Activated T-cell treated with anti-CD3 and anti-CD28 coated beads for 4 hours (primary cell): Measurements from ENCODE around the gene RBM19.
"Not testable (repeated sequence)": the region's sequence is repeated elsewhere in the genome, so short reads cannot be mapped to it uniquely, and the experiment has no call there.

Experiments used
- DNase-seq: peaks from one replicate; pipeline ENCODE4 v3.0.0-alpha.2; 2020

Gene RBM19

DNA sequence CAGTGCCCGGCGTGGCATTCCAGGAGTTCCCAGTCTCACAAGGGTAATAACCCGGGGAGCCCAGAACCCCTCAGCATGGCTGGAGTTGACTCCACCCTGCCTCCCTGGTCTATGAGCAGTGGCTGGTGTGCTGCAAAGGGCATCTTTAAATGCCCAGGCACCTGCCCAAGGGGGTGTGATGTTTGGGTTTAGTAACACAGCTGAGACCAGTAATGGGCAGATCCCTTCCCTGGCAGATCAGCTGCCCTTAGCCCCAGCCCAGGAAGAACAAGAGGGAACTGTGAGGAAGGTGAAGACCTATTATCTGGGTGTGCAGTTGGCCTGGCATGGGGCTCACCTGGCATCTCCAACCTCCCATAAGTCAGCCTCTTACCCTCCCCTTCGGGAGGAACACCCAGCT is 35.9 kb downstream of the RBM19 start:
- no peak for DNase-seq

- DNase-seq: no peak
Measured at GRCh38 chr12:113929312-113929989, 36.7 kb downstream of the RBM19 start.

GRCh38 chr12:113926788-113927187 is 39.3 kb downstream of the RBM19 start:
- no peak for DNase-seq

DNA sequence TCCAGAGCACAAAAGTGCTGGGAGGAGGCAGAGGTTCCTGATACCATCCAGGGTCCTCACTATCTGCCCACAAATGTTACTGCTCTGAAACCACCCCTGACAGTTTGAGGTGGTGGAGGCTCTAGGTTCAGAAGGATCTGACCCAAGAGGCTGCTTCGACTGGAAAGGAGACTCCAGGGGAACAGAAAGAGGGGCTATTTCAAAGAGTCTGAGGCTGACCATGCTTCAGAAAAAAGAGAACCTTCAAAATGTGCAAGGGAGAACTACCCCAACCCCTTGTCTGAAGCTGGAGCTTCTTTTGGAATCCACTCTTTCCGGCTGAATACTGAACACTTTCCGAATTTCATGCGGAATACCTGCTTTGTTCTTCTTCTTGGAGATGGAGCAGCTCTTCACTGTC is 41.8 kb downstream of the RBM19 start:
- no peak for DNase-seq

- no peak for DNase-seq
Measured at GRCh38 chr12:113923251-113923650, 42.9 kb downstream of the RBM19 start.

DNA sequence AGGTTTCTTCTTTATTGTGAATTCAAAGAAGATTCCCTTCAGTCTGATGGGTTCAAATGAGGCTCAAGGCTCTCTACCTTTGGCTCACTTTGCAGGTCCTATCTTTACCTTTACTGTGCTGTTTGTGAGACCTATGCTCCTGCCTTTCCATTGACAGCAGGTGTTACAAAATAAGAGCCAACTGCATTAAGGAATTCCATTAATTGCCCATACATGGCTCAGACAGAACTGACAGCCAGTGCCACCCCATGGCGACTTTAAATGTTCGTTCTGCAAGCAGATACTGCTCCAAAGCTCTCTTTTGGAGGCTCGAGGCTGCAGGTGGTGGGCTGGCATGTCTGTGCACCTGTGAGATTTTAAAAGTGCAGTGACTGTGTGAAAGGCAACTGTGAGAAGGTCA is 44.7 kb downstream of the RBM19 start:
- DNase-seq: no peak

GRCh38 chr12:113919791-113920190 is 46.3 kb downstream of the RBM19 start:
- DNase-seq: no peak

GRCh38 chr12:113918306-113918705 is 47.8 kb downstream of the RBM19 start:
- no peak for DNase-seq

DNA sequence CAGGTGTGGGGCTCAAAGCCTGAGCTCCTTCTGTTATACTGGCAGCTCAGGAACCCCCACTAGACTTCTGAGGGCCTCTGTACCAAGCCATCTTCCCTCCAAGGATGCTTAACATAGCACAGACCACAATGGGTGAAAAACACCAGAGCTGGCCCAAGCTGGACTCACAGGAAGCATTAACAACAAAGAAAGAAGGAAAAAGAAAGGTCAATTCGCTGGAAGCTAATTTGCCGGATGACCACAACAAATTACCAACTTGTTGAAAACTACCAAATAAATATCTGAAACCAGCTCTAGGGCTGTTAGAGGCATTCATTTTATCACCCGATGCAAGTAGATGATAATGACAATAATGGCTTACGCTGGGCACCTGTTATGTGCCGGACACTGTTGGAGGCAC is 48.7 kb downstream of the RBM19 start:
- no peak for DNase-seq

GRCh38 chr12:113914806-113915205 is 51.3 kb downstream of the RBM19 start:
- no peak for DNase-seq

DNA sequence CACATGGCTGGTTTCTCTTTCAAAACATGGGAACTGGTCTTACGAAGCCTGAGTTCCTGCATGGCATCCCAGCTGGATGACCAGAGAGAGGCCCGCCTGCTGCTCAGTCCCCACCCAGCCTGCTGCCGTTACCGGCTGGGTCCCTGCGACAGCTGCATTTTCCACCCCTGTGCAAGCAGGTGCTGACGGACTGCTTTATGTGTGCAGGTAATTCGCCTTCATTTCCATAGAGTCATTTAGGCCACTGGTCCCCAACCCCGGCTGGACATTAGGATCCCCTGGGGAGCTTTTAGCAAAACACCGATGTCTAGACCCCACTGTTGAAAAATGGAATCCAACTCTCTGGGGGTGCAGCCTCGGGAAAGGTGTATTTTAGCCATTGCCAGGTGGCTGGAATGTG is 51.9 kb downstream of the RBM19 start:
- DNase-seq: no peak

DNA sequence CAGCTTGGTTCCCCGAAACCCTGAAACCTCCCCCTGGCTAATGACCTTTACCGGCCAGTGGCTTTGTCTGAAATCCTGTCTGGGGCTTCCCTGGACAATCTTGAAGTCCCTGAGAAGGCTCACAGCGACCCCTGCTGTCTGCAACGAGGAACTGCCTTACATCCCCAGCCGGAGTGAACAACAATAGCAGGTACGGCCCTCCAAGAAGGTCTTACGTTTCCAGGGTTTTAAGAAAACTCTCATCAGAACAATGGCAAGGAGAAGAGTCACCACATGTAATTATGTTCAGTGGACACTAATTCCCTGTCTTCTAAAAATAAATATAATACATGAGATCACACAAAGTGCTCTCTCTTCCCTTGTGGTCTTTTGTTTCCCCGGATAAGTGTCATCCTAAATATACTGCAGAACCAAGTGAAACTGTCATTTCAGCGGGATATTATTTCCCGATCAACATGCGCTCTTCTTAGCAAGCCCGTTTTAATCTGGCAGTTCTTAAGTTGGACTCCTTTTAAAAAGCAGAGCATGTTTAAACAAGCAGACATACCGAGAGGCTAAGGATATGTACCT is 53.3 kb downstream of the RBM19 start:
- DNase-seq: peak; percentile 28

GRCh38 chr12:113911971-113912759 is 54.0 kb downstream of the RBM19 start:
- DNase-seq: no peak

DNA sequence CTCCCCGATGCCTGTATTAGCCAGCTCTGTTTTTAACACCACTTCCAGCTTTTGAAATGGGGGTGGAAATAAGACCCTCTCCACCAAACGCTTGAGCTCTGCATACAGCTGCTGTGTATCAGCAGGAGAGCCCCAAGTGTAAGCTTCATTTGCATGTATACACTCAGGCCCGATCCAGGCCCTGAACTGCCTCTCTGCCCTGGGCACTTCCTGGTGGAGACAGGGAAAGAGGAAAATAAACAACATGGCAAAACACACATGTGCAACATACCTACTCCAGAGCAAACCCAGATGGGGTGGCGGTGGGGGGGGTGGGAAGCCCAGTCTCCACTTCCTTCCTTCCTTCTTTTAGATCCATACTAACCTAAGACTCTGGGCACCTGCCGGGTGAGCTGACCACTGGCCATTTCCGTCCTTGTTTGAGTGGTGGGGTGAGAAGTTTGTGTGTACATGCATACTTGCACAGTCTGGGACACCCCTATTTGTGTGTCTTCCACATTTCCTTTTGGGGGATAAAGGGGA is 55.3 kb downstream of the RBM19 start:
- no peak for DNase-seq

GRCh38 chr12:113909776-113910420 is 56.2 kb downstream of the RBM19 start:
- DNase-seq: no peak

DNA sequence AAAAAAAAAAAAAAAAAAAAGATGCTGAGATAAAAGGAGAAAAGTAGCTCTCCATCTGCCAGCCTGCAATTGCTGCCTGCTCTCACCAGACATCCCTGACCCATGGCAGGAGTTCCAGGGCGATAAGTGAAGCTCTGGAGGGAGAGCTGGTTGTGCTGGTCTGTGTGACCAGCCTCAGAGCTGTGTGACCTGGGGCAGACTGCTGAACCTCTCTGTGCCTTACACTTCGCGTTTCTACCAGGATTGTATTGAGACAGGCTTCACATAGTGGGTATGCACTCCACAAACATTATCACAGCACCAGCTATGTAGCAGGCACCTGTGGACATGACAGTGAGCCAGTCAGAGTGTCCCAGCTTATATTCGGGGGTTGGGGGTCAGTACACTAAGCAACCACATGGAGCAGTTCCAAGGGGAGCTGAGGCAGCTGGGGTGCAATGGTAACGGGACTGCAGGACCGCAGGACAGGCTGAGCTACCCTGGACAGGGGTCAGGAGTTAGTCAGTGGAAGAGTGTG is 57.5 kb downstream of the RBM19 start:
- DNase-seq: no peak

DNA sequence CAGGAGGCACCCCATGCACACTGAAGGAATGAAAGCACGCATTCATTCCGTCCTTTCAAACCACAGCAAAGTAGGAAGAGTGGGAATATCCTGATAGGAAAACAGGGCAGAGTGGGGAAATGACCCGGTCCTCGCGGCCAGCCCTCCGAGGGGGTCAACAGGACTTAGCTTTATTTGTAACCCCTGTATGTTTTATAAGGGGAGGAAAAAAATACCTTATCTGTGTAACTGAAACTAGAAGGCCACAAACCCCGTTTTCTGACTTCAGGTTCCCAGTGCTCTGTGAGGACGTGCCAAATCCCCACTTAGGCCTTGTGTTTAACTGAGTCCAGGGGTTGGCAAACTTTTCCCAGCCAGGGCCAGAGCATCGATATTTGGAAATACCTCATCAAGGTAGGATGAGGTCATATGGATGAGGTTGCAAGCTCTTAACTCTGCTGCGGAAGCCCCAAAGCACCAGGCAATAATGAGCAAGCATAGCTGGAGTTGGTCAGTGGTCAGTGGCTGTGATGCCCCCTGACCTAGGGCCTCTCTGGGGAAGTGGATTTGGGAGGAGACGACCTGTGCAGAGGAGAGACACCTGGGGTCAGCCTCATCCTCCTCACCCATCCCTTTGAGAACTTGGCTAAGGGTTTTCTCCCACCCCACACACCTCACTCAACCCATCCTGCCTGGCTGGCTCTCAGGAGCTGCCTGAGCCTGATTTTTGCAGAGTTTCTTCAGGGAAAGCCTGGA is 58.5 kb downstream of the RBM19 start:
- no peak for DNase-seq

DNA sequence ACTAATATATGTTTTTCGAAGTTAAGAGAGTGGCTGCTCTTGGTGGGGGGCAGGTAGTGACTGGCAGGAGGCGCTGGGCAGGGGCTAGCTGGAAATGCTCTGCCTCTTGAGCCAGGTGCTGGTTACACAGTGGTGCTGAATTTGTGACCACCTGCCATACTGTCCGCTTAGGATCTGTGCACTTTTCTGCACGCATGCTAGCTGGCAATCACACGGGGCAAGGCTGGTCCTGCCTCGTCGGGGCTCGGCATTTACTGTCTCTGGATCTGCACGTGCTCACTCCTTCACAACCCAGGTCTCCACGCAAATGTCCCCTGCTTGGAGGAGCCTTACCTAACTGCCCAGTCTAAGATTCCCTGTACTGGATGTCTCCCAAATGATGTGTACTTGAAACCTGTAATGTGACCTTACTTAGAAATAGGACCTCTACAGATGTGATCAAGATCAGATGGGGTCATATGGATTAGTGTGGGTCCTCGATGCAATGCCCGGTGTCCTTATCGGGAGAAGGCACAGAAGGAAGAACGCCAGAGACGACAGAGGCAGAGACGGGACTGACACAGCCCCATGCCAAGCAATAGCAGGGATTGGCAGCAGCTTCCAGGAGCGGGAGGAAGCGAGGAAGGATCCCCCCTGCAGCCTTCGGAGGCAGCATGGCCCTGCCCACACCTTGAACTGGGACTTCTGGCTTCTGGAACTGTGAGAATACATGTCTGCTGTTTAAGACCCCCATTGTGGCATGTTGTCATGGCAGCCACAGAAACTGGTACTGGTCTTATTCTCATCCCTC is 59.5 kb downstream of the RBM19 start:
- no peak for DNase-seq

GRCh38 chr12:113905829-113906228 is 60.3 kb downstream of the RBM19 start:
- DNase-seq: no peak

DNA sequence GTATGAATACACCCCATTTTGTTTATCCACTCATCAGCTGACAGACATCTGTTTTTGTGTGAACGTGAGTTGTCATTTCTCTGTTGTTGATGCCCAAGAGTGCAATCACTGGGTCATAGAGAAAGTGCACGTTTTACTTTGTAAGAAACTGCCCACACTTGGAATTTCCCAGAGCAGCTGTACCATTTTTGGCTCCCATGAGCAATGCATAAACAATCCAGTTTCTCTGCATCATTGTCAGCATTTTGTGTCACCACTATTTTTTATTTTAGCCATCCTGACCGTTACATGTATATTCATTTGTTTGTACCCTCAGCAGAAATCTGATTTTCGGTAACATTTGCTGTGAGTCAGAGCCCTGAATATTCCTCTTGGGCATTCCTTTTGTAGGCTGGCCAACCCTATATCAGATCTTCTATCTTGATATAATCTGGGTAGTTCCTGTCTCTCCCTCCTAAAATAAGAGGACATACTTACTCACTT is 62.7 kb downstream of the RBM19 start:
- DNase-seq: no peak

DNA sequence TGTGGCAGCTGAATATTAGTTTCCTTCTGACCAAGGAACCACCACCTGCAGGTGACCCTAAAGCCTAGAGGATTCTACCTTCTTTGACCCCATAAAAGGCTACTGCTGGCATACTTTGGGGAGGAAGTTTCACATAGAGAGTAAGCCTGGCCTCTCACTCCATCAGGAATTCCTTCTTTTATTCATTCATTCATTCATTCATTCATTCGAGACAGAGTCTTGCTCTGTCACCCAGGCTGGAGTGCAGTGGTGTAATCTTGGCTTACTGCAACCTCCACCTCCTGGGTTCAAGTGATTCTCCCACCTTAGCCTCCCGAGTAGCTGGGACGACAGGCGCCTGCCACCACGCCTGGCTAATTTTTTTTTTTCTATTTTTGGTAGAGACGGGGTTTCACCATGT is 64.8 kb downstream of the RBM19 start:
- not testable (repeated sequence) for DNase-seq

DNA sequence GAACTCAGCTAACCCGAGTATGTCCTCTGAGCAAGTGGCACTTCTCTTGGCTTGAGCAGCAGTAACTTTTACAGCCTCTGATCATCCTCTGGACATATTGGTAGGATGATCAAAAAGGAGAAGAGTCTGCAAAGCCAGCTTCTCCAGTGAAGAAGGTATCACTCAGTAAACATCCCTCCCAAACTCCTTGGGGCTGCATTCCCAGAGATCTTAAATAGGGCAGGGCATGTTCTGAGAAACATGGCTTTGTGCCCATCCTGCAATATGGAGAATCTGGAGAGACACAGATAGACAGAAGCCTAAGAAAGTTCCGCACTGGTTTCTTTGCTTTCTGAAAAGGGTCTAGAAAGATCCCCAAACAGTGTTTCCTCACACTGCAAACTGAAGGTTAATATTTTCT is 65.4 kb downstream of the RBM19 start:
- DNase-seq: no peak
